ENCODE measurements around the gene DDX24.
"Not testable (repeated sequence)": the region's sequence is repeated elsewhere in the genome, so short reads cannot be mapped to it uniquely, and the experiment has no call there.

The DDX24 gene

DNA sequence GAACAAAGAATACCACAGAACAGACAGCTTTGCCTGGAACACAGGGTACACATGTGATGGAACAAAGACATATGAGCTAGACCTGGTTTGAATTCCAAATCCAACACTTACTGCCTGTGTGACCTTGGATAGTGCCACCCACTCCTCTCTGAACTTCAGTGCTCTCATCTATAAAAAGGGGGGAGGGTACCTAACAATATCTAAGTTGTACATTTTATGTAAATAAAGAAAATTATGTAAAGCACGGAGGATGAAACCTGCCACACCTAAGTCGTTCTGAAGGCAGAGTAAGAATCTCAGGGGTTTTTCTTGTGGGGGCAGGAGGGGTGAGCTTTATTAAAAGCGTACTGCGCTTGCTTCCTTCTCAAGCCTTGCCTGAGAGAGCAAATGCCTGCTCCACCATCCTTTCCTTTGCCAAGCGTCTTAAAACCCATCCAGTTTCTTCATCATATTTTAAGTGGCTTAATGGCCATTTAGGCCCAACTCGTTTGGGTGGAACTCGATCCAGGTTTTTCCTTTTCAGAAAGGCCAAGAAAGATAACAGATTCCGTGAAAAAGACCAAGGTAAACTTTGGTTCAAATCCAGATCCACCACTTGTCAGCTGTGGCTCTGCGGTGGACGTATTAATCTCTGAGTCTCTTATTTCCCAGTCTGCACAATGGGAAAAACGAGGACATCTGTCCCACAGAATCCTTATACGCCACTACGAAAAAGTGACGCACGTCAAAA lies 946 bp downstream of the DDX24 start:
- peak; percentile 3 for DNase-seq

GRCh38 chr14:94077823-94078222 lies 3.2 kb downstream of the DDX24 start:
- no peak for DNase-seq

DNA sequence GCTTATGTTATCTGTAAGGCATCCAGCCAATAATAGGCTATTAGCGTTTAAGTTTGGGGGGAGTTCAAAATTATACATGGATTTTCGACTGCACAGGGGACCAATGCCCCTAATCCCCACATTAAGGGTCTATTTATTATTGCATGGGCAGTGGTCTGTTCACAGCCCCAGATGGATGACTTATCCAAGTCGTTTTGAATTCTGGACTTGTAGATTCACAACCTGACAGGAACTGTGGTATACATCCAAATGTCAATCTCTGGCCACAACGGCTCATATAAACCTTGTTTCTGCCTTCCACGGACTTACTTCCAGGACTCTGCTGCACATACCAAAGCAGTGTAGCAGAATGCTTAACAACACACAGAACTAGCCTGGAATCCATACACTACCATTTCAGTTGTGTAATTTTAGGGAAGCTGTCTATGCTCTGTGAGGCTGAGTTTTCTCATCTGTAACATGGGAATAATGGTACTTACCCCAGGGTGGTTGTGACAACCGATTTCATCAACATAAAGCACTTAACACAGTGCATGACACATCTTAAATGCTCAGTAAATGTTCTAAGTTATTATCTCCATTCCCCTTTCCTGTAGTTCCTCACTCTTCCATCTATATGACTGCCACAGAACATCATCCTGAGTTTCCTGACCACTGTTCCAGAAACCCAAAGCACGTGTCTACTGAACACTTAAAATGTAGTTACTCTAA lies 3.7 kb downstream of the DDX24 start:
- DNase-seq, result no peak

DNA sequence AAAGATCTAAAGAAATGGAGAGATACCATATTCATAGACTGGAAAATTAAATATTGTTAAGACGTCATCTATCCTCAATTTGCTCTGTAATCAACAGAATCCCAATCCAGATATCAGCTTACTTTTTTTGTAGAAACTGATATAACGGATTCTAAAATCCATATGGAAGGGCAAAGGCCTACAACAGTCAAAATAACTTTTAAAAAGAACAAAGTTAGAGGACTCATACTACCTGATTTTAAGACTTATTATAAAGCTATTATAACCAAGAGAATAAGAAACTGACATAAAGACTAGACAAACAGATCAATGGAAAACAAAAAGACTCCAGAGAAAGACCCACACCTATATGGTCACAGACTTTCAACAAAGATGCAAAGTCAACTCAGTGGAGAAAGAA lies 6.0 kb downstream of the DDX24 start:
- no peak for DNase-seq

DNA sequence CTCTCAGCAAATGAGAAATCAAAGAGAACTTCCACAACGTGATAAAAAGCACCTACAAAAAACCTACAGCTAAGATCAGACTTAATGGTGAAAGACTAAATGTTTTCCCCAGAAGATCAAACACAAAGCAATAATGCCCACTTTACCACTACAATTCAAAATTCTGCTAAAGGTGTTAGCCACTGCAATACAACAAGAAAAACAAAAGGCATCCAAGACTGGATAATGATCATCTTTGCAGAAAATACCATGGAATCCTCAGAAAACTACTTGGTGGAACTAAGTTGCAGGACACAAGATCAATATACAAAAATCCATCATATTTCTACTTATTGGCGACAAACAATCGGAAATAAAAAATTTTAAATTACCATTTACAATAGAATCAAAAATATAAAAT lies 6.5 kb downstream of the DDX24 start:
- DNase-seq, result no peak

GRCh38 chr14:94072076-94072475 lies 8.9 kb downstream of the DDX24 start:
- not testable (repeated sequence) for DNase-seq

DNA sequence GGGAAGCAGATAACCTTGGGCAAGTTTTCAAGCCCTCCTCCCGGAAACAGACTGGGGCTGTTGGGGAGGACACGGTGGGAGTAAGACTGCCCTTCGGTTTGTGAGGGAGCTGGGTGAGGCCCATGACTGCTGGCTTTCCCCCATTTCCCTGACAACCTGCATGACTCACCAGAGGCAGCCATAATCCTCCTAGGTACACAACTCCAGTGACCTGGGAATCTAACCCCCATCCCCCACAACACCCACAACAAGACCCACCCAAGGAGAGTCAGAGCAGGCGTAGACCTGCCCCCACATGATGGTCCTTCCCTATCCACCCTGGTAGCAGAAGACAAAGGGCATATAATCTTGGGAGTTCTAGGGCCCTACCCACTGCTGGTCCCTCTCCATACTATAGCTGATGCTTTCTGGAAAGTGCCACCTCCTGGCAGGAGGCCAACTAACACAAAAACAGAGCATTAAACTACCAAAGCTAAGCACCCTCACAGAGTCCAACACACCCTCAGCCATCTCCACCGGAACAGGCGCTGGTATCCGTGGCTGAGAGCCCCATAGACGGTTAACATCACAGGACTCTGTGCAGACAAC lies 14.8 kb downstream of the DDX24 start:
- DNase-seq, result peak; percentile 3

GRCh38 chr14:94062344-94062940 lies 18.6 kb downstream of the DDX24 start:
- no peak for DNase-seq

GRCh38 chr14:94059998-94060397 lies 21.0 kb downstream of the DDX24 start:
- DNase-seq, result no peak

- no peak for DNase-seq
Observed at GRCh38 chr14:94058674-94059138, 22.3 kb downstream of the DDX24 start.

GRCh38 chr14:94058128-94058673 lies 22.8 kb downstream of the DDX24 start:
- no peak for DNase-seq

- no peak for DNase-seq
Observed at GRCh38 chr14:94056579-94057308, 24.3 kb downstream of the DDX24 start.

GRCh38 chr14:94054936-94055335 lies 26.1 kb downstream of the DDX24 start:
- no peak for DNase-seq

- no peak for DNase-seq
Observed at GRCh38 chr14:94054401-94054800, 26.6 kb downstream of the DDX24 start.

DNA sequence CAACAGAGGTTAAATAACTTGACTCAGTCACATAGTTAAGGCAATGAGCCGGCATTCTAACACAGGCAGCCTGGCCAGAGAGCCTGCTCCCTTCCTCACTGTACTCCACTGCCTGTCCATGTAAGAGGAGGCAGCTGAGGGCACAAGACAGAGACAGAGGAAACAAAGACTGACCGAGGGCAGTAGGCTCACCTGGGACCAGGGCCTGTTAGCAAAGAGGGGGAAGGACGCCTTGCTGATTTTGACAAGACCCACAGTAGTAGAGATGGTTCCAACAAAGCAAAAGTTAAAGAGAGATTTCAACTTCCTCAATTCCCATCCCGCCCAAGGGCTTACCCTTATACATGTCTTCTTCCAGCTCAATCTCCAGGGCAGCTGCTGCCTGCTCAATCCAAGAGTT lies 28.3 kb downstream of the DDX24 start:
- no peak for DNase-seq

DNA sequence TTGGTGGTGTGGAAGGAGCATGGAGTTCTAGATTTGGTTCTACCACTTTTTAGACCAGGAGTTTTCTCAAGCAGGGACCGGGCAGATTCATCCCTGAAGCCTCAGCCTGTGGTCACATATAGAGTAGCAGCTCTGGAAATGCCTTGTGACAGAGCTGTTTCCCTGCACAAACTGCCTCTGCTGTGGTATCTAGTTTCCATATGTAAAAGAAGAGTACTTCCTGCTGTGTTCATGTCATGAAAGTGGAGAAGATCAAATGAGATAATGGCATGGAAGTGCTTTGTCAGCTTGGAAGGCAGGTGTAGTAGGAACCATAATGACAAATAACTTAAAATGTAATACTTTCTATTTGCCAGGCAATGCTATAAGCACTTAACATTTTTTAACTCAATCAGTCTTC lies 28.8 kb downstream of the DDX24 start:
- DNase-seq, result no peak

GRCh38 chr14:94051779-94052178 lies 29.2 kb downstream of the DDX24 start:
- DNase-seq, result no peak

DNA sequence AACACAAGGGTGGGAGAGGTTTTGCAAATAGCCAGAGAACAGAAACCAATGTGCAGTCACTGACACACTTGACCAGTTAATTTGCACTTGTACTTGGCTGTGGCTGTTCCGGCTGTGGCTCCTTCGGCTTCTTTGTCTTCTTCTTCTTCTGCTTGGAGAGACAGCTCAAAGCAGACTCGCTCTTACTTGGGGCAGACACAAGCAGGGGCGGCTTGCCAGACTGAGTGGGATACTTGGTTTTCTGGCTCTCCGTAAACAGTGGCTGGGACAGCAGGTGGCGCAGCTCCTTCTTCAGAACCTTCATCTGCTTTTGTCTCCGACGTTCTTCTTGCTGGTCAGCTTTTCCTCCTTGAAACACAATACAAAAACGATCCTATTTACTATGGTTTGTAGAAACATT lies 29.9 kb downstream of the DDX24 start:
- no peak for DNase-seq

DNA sequence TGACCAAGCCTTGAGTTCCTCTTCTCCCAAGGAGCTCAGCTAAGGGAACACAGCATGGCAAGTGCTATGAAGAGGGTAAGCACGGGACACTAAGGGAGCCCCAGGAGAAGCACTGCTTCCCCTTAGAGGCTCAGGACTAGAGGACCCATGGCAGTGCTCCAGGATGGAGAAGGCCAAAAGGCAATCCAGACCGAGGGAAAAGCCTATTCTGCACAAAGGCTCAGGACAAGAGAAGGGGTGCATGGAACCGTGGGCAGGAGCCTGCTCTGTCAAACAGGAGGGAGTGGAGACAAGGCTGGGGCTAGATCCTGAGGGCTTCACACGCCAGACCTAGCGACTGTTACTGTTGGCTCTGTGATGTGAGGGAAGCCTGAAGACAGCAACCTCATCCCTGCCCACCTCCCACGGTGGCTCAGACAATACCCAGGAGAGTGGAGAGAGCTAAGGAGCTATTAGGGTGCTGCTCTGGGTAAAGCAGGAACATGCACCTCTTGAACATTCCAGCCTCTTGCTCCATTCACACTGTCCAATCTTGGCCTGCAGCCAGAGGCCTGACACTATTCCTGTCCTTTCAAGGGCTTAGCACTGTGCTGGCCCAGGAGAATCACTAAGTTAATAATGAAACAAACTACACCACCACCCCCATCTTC lies 30.6 kb downstream of the DDX24 start:
- DNase-seq, result no peak

DNA sequence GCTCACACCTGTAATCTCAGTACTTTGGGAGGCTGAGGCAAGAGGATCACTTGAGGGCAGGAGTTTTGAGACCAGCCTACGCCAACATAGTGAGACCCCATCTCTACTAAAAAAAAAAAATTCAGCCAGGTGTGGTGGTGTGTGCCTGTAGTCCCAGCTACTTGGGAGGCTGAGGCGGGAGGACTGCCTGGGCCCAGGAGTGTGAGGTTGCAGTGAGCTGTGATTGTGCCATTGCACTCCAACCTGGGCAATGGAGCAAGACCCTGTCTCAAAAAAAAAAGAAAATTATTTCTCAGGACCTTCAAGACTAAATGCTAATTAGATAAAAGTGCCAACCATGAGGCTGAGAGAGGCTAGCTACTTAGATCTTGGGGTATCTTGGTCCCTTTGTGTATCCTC lies 31.4 kb downstream of the DDX24 start:
- no peak for DNase-seq

GRCh38 chr14:94048691-94049624 lies 32.0 kb downstream of the DDX24 start:
- no peak for DNase-seq

Data from NCI-H2029 (cell line).